ENCODE data around the gene RIMS4.

RIMS4 gene

DNA sequence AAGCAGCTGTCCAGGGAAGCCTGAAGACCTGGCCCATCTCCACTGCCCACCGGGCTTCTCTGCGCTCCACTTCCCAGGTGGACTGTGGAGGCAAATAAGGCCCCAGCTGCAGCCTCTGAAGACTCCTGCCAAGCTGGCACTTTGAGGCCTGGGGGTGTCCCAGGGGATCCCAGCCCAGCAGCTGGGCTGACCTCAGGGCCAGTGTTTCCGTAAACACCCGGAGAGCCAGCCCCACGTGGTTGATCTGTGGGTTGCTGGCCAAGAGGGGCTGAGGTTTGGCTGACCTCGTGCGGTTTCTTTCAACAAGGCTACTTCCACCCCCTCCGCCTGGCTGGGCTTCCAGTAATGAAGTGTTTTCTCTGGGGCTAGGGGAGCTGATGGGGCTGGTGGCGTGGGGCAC, 107.6 kb downstream of the RIMS4 start:
- no peak overlapping the region for H3K27ac ChIP-seq
- TF ChIP-seq, protein P1, sequence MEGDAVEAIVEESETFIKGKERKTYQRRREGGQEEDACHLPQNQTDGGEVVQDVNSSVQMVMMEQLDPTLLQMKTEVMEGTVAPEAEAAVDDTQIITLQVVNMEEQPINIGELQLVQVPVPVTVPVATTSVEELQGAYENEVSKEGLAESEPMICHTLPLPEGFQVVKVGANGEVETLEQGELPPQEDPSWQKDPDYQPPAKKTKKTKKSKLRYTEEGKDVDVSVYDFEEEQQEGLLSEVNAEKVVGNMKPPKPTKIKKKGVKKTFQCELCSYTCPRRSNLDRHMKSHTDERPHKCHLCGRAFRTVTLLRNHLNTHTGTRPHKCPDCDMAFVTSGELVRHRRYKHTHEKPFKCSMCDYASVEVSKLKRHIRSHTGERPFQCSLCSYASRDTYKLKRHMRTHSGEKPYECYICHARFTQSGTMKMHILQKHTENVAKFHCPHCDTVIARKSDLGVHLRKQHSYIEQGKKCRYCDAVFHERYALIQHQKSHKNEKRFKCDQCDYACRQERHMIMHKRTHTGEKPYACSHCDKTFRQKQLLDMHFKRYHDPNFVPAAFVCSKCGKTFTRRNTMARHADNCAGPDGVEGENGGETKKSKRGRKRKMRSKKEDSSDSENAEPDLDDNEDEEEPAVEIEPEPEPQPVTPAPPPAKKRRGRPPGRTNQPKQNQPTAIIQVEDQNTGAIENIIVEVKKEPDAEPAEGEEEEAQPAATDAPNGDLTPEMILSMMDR (conservative IDR thresholded peaks at IDR 0.05): no peak

DNA sequence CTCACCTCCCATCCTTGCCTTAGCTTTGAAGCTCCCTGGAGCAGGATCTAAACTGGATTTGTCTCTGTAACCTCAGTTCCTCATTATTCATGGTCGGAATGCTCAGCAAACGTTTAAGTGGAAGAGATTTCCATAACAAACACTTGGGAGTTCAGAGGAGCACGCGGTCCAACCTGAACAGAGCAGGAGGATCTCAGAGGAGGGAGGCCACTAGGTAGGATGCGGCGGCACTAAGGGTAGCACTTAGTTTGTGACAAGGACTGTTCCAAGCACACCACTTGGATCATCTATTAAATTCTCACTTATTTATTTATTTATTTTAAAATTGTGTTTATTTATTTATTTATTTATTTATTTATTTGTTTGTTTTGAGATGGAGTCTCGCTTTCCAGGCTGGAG, 108.5 kb downstream of the RIMS4 start:
- TF ChIP-seq, protein P1 (conservative IDR thresholded peaks at IDR 0.05): no peak
- H3K27ac ChIP-seq: no peak overlapping the region

Measured in VCaP (cell line).